Ascending aorta (tissue), 2 donors: Measurements from ENCODE around the gene EXOC4. TPM values are rescaled to one million over a fixed set of nuclear protein-coding genes. Genes with fewer than 3 reads are reported as not detected.

Source experiments
- DNase-seq, 2 donors: peaks; one replicate each; pipeline ENCODE4 v3.0.0-alpha.2; 2019; ENCODE audit warnings: low spot score in 2 of 2
- H3K27ac ChIP-seq, 2 donors: fragments of 200-600 bp; sonication (generic); one replicate each; pipeline ENCODE4 v1.5.1; 2016 to 2017; ENCODE audit warnings: mild to moderate bottlenecking in 1 of 2
- H3K27me3 ChIP-seq: fragments of 200-600 bp; sonication (generic); one replicate; pipeline ENCODE4 v1.5.1; 2017
- H3K36me3 ChIP-seq, 2 donors: fragments of 200-600 bp; sonication (generic); one replicate each; pipeline ENCODE4 v1.5.1; 2016
- H3K4me1 ChIP-seq, 2 donors: fragments of 200-600 bp; sonication (generic); one replicate each; pipeline ENCODE4 v1.5.1; 2016 to 2017; ENCODE audit warnings: mild to moderate bottlenecking in 1 of 2
- H3K4me3 ChIP-seq, 2 donors: fragments of 200-600 bp; sonication (generic); one replicate each; pipeline ENCODE4 v1.5.1; 2016 to 2017; ENCODE audit warnings: mild to moderate bottlenecking in 1 of 2
- H3K9me3 ChIP-seq, 2 donors: fragments of 200-600 bp; sonication (generic); one replicate each; pipeline ENCODE4 v1.5.1; 2016
- CTCF ChIP-seq, 3 experiments: fragments of 200-600 bp in 2 of 3; fragments of 450-650 bp in 1 of 3; sonication (generic) in 2 of 3; IDR thresholded peaks; one replicate each; pipeline ENCODE4 v1.5.1; 2016 to 2019; ENCODE audit warnings: antibody characterized with exemption in 3 of 3, mild to moderate bottlenecking in 1 of 3, moderate library complexity in 1 of 3
- intact Hi-C: fragments of 100-400 bp; cut with DNase I; formaldehyde crosslinking; loops from one replicate; pipeline ENCODE4 v1.15.1; 2023
- total RNA-seq: library from RNA; depleted of rRNA; stranded (reverse); fragments of >200 nt; gene quantifications from one replicate; pipeline ENCODE4 v1.1.0, GENCODE V29; 2016

EXOC4 gene
- total RNA-seq, 1 donor from 2014 or later: 27.1 TPM

- no peaks in the 10 kb centered on the region for H3K9me3 ChIP-seq
- DNase-seq: no peak
- H3K36me3 ChIP-seq: no peaks in the 10 kb centered on the region
- no peak overlapping the region for H3K27ac ChIP-seq
- intact Hi-C loops: no loop called here
- H3K4me1 ChIP-seq: no peaks in the 10 kb centered on the region
- no peaks in the 10 kb centered on the region for H3K27me3 ChIP-seq
- no peak for TF ChIP-seq CTCF (IDR thresholded peaks at IDR 0.05)
- H3K4me3 ChIP-seq: no peak overlapping the region
Measured at GRCh38 chr7:133572843-133573242, 320.0 kb downstream of the EXOC4 start.

GRCh38 chr7:133573554-133574265 lies 320.8 kb downstream of the EXOC4 start:
- intact Hi-C loops: no loop called here
- no peak for TF ChIP-seq CTCF (IDR thresholded peaks at IDR 0.05)
- no peak overlapping the region for H3K4me3 ChIP-seq
- H3K4me1 ChIP-seq: no peaks in the 10 kb centered on the region
- H3K9me3 ChIP-seq: no peaks in the 10 kb centered on the region
- H3K27ac ChIP-seq: no peak overlapping the region
- DNase-seq: no peak
- no peaks in the 10 kb centered on the region for H3K36me3 ChIP-seq
- no peaks in the 10 kb centered on the region for H3K27me3 ChIP-seq

- Histone ChIP-seq H3K27me3 (no peaks in the 10 kb centered on the region), H3K36me3 (no peaks in the 10 kb centered on the region), H3K4me3 (no peak overlapping the region), H3K9me3 (no peaks in the 10 kb centered on the region), H3K4me1 (no peaks in the 10 kb centered on the region), H3K27ac (no peak overlapping the region)
- intact Hi-C loops: no loop called here
- TF ChIP-seq CTCF (IDR thresholded peaks at IDR 0.05): no peak
- DNase-seq: no peak
Measured at GRCh38 chr7:133575726-133576440, 323.0 kb downstream of the EXOC4 start.

GRCh38 chr7:133576612-133577168 lies 323.8 kb downstream of the EXOC4 start:
- H3K27me3 ChIP-seq: no peaks in the 10 kb centered on the region
- no peak overlapping the region for H3K27ac ChIP-seq
- no peak overlapping the region for H3K4me3 ChIP-seq
- intact Hi-C loops: no loop called here
- TF ChIP-seq CTCF (IDR thresholded peaks at IDR 0.05): no peak
- DNase-seq: no peak
- no peaks in the 10 kb centered on the region for H3K4me1 ChIP-seq
- no peaks in the 10 kb centered on the region for H3K9me3 ChIP-seq
- H3K36me3 ChIP-seq: no peaks in the 10 kb centered on the region

- no peak overlapping the region for H3K27ac ChIP-seq
- no peak overlapping the region for H3K4me3 ChIP-seq
- DNase-seq: no peak
- TF ChIP-seq CTCF (IDR thresholded peaks at IDR 0.05): no peak
- no peaks in the 10 kb centered on the region for H3K9me3 ChIP-seq
- no peaks in the 10 kb centered on the region for H3K4me1 ChIP-seq
- H3K27me3 ChIP-seq: no peaks in the 10 kb centered on the region
- intact Hi-C loops: no loop called here
- H3K36me3 ChIP-seq: no peaks in the 10 kb centered on the region
Measured at GRCh38 chr7:133582766-133583523, 330.1 kb downstream of the EXOC4 start.
